ENCODE results near the gene VARS2. TPM values are rescaled to one million over a fixed set of nuclear protein-coding genes. Genes with fewer than 3 reads are reported as not detected.

Gene VARS2
- total and polyA plus RNA-seq, 9 of the 15 experiments (the other 6 are each of a cell fraction or from before 2014, with no cell fraction given), result 1.6 to 53.6 (median 29.9) TPM

GRCh38 chr6:30871592-30872183 lies 42.4 kb upstream of the VARS2 start (continued):
- no peak for TF ChIP-seq ATF6 (CRISPR knock-in tag; IDR thresholded peaks at IDR 0.05)
- TF ChIP-seq, protein P1, sequence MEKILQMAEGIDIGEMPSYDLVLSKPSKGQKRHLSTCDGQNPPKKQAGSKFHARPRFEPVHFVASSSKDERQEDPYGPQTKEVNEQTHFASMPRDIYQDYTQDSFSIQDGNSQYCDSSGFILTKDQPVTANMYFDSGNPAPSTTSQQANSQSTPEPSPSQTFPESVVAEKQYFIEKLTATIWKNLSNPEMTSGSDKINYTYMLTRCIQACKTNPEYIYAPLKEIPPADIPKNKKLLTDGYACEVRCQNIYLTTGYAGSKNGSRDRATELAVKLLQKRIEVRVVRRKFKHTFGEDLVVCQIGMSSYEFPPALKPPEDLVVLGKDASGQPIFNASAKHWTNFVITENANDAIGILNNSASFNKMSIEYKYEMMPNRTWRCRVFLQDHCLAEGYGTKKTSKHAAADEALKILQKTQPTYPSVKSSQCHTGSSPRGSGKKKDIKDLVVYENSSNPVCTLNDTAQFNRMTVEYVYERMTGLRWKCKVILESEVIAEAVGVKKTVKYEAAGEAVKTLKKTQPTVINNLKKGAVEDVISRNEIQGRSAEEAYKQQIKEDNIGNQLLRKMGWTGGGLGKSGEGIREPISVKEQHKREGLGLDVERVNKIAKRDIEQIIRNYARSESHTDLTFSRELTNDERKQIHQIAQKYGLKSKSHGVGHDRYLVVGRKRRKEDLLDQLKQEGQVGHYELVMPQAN (IDR thresholded peaks at IDR 0.05; ENCODE audit: borderline replicate concordance), result peak; percentile 34; the same call in 1 of the 2 replicates
- no peak for TF ChIP-seq CEBPG (CRISPR knock-in tag; IDR thresholded peaks at IDR 0.05)
- peak; percentile 22 to 43; a peak in 2 of 4 replicates for TF ChIP-seq CEBPG (tag; conservative IDR thresholded peaks at IDR 0.05 in 1 of 2, IDR thresholded peaks at IDR 0.05 in 1 of 2)

DNA sequence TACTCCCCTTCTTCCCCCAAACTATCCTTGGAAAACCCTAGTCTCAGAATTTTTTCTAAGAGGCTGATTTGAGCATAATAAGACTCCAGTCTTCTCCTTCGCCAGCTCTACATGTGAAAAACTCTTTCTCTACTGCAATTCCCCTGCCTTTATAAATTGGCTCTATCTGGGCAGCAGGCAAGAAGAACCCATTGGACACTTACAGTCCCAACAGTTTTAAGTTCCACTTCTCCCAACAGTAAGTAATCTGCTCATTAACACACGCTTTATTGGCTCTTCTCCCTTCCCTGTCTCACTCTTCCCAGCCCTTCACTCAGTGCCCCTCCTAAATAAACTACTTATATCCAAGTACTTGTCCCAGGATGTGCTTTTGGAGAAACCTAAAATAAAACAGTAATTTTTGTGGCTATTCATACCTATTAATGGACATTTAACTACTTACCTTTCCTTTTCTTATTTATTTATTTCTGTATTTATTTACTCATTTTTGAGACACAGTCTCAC lies 40.8 kb upstream of the VARS2 start:
- TSS peak; percentile 36 for BruUV-seq (replicated peaks)
- TF ChIP-seq SMAD1 (IDR thresholded peaks at IDR 0.05; ENCODE audit: low read depth, low read length, partially characterized antibody), result no peak
- peak; percentile 6; the same call in 1 of the 2 replicates for TF ChIP-seq ZNF644 (tag; IDR thresholded peaks at IDR 0.05; ENCODE audit: low read depth)
- TF ChIP-seq ZNF512 (tag; IDR thresholded peaks at IDR 0.05), result peak; percentile 26; the same call in 1 of the 2 replicates
- no peak for TF ChIP-seq ESRRA (IDR thresholded peaks at IDR 0.05; ENCODE audit: borderline replicate concordance, low read depth)
- TF ChIP-seq, protein P2, sequence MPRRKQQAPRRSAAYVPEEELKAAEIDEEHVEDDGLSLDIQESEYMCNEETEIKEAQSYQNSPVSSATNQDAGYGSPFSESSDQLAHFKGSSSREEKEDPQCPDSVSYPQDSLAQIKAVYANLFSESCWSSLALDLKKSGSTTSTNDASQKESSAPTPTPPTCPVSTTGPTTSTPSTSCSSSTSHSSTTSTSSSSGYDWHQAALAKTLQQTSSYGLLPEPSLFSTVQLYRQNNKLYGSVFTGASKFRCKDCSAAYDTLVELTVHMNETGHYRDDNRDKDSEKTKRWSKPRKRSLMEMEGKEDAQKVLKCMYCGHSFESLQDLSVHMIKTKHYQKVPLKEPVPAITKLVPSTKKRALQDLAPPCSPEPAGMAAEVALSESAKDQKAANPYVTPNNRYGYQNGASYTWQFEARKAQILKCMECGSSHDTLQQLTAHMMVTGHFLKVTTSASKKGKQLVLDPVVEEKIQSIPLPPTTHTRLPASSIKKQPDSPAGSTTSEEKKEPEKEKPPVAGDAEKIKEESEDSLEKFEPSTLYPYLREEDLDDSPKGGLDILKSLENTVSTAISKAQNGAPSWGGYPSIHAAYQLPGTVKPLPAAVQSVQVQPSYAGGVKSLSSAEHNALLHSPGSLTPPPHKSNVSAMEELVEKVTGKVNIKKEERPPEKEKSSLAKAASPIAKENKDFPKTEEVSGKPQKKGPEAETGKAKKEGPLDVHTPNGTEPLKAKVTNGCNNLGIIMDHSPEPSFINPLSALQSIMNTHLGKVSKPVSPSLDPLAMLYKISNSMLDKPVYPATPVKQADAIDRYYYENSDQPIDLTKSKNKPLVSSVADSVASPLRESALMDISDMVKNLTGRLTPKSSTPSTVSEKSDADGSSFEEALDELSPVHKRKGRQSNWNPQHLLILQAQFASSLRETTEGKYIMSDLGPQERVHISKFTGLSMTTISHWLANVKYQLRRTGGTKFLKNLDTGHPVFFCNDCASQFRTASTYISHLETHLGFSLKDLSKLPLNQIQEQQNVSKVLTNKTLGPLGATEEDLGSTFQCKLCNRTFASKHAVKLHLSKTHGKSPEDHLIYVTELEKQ (CRISPR knock-in tag; IDR thresholded peaks at IDR 0.05), result no peak

More for the DNA sequence above, 40.8 kb upstream of the VARS2 start:
- Histone ChIP-seq H3K4me3 (peak overlapping the region; percentile 43), H3K27ac (ENCODE audit: extremely low read depth, low read depth, low read length) (peak overlapping the region; percentile 94), H3K4me1 (replicated peaks in 1 of 2; ENCODE audit: control insufficient read depth in 2 of 2, insufficient read depth in 2 of 2, low read length in 2 of 2) (peaks cover 36 to 47% of the 10 kb centered on the region in 2 experiments), H3K9me3 (replicated peaks; ENCODE audit: control insufficient read depth, insufficient read depth, low read depth, low read length) (peaks cover 24% of the 10 kb centered on the region), H3K36me3 (ENCODE audit: control insufficient read depth, insufficient read depth, low read length) (no peaks in the 10 kb centered on the region), H3K4me2 (ENCODE audit: insufficient read depth, low read length) (peak overlapping the region; percentile 85), H2AFZ (ENCODE audit: low read depth, low read length) (no peak overlapping the region; the same call in none of the 2 replicates), H4K20me1 (replicated peaks; ENCODE audit: control insufficient read depth, insufficient read depth, low read length) (no peaks in the 10 kb centered on the region), H3K9ac (ENCODE audit: insufficient read depth in 1 of 2, low read depth in 2 of 2, low read length in 2 of 2) (peak overlapping the region; percentile 47 to 87; a peak in 3 of 4 replicates), H3K9me1 (ENCODE audit: control insufficient read depth, insufficient read depth, low read length) (no peaks in the 10 kb centered on the region), H3K27me3 (ENCODE audit: control insufficient read depth in 2 of 2, insufficient read depth in 2 of 2, low read length in 2 of 2) (no peaks in the 10 kb centered on the region), H3K79me2 (ENCODE audit: control insufficient read depth, insufficient read depth, low read length) (peaks cover 19% of the 10 kb centered on the region)
- WGBS (ENCODE audit: insufficient coverage, low coverage, missing lambda C conversion rate), result 3% methylated on average over 2 of the region's 2 CpGs
- intact Hi-C loops (cut with micrococcal nuclease) (no loop called here), in situ Hi-C loops (cut with MboI) (loop anchor here (5.0 kb wide), 1 partner anchor 36 kb away; no protein-coding TSS in a partner anchor)
- FAIRE-seq (no peak), DNase-seq (ENCODE audit: extremely low read depth in 1 of 4, low spot score in 3 of 4) (peak in 1 of 4 experiments; percentile 14), ATAC-seq (peak; percentile 0; the same call in 1 of the 3 replicates)
- POLR2A ChIA-PET, result interaction anchor here (0.6 to 1.6 kb wide), 17 partner anchors 10 to 528 kb away, joined by 3 to 6 read pairs (median 4); no protein-coding TSS in a partner anchor
- CTCF ChIA-PET (ENCODE audit: low intra/inter-chr PET ratio), result no interaction called here

Measured in K562 (cell line).